ENCODE results near the gene MLLT10. TPM values are rescaled to one million over a fixed set of nuclear protein-coding genes. Genes with fewer than 3 reads are reported as not detected.
A peak's percentile ranks its signal among the peaks of the same experiment; 100 is the strongest.
"Not testable (repeated sequence)": the region's sequence is repeated elsewhere in the genome, so short reads cannot be mapped to it uniquely, and the experiment has no call there.

MLLT10 gene
- total RNA-seq, 6 donors from 2014 or later, result 40.1 to 63.9 (median 53.9) TPM

GRCh38 chr10:21628023-21628422 lies 94.0 kb downstream of the MLLT10 start:
- Histone ChIP-seq H3K9me3 (no peaks in the 10 kb centered on the region), H3K27ac (no peak overlapping the region), H3K27me3 (no peaks in the 10 kb centered on the region), H3K4me1 (peaks cover 0 to 14% (median 2%) of the 10 kb centered on the region in 4 donors), H3K4me3 (no peak overlapping the region), H3K36me3 (peaks cover 0 to 10% (median 0%) of the 10 kb centered on the region in 4 donors)
- DNase-seq, result no peak
- 92 to 100% methylated on average over 2 of the region's 2 CpGs for WGBS, 2 donors
- ATAC-seq (ENCODE audit: low FRiP score in 2 of 2), result no peak
- TF ChIP-seq POLR2A (IDR thresholded peaks at IDR 0.05), result no peak
- no peak for TF ChIP-seq EP300 (IDR thresholded peaks at IDR 0.05)
- no peak for TF ChIP-seq CTCF (IDR thresholded peaks at IDR 0.05)
- TF ChIP-seq POLR2AphosphoS5 (IDR thresholded peaks at IDR 0.05), result no peak

GRCh38 chr10:21628645-21629044 lies 94.6 kb downstream of the MLLT10 start:
- H3K4me3 ChIP-seq; ATAC-seq (ENCODE audit: low FRiP score in 2 of 2); DNase-seq; H3K9me3 ChIP-seq; H3K27me3 ChIP-seq; H3K27ac ChIP-seq: not testable (repeated sequence)
- H3K4me1 ChIP-seq, result peaks cover 0 to 14% (median 2%) of the 10 kb centered on the region in 4 donors
- WGBS, 2 donors, result 94 to 97% methylated on average over 8 of the region's 8 CpGs
- peaks cover 0 to 10% (median 0%) of the 10 kb centered on the region in 4 donors for H3K36me3 ChIP-seq

GRCh38 chr10:21634599-21635365 lies 100.8 kb downstream of the MLLT10 start:
- Histone ChIP-seq H3K4me1 (peaks cover 0 to 11% (median 3%) of the 10 kb centered on the region in 4 donors), H3K27ac (peak overlapping the region in 1 of 4 donors; percentile 50), H3K4me3 (no peak overlapping the region), H3K36me3 (peaks cover 0 to 9% (median 0%) of the 10 kb centered on the region in 4 donors), H3K9me3 (no peaks in the 10 kb centered on the region), H3K27me3 (no peaks in the 10 kb centered on the region)
- no peak for TF ChIP-seq CTCF (IDR thresholded peaks at IDR 0.05)
- TF ChIP-seq POLR2AphosphoS5 (IDR thresholded peaks at IDR 0.05), result no peak
- TF ChIP-seq EP300 (IDR thresholded peaks at IDR 0.05), result peak in 1 of 4 donors; percentile 35
- TF ChIP-seq POLR2A (IDR thresholded peaks at IDR 0.05), result no peak
- WGBS, 2 donors, result 64 to 71% methylated on average over 4 of the region's 4 CpGs
- ATAC-seq (ENCODE audit: low FRiP score in 2 of 2) (no peak), DNase-seq (peak in 1 of 2 donors; percentile 26)

- Histone ChIP-seq H3K9me3 (no peaks in the 10 kb centered on the region), H3K27ac (no peak overlapping the region), H3K27me3 (no peaks in the 10 kb centered on the region), H3K4me3 (no peak overlapping the region), H3K36me3 (peaks cover 0 to 7% (median 0%) of the 10 kb centered on the region in 4 donors), H3K4me1 (peaks cover 0 to 11% (median 3%) of the 10 kb centered on the region in 4 donors)
- DNase-seq, result no peak
- no peak for ATAC-seq (ENCODE audit: low FRiP score in 2 of 2)
- TF ChIP-seq POLR2A (IDR thresholded peaks at IDR 0.05) (no peak), POLR2AphosphoS5 (IDR thresholded peaks at IDR 0.05) (no peak), CTCF (IDR thresholded peaks at IDR 0.05) (no peak), EP300 (IDR thresholded peaks at IDR 0.05) (no peak)
- 92 to 98% methylated on average over 3 of the region's 3 CpGs for WGBS, 2 donors
These were observed 103.8 kb downstream of the MLLT10 start for GRCh38 chr10:21637795-21638194.

GRCh38 chr10:21638681-21639080 lies 104.6 kb downstream of the MLLT10 start:
- H3K4me3 ChIP-seq, result no peak overlapping the region
- WGBS, 2 donors, result 76 to 90% methylated on average over 2 of the region's 2 CpGs
- no peak overlapping the region for H3K27ac ChIP-seq
- ATAC-seq (ENCODE audit: low FRiP score in 2 of 2) (no peak), DNase-seq (no peak)
- no peak for TF ChIP-seq EP300 (IDR thresholded peaks at IDR 0.05)
- no peak for TF ChIP-seq POLR2AphosphoS5 (IDR thresholded peaks at IDR 0.05)
- no peak for TF ChIP-seq CTCF (IDR thresholded peaks at IDR 0.05)
- no peak for TF ChIP-seq POLR2A (IDR thresholded peaks at IDR 0.05)
- peaks cover 0 to 11% (median 5%) of the 10 kb centered on the region in 4 donors for H3K4me1 ChIP-seq
- H3K27me3 ChIP-seq, result no peaks in the 10 kb centered on the region
- no peaks in the 10 kb centered on the region for H3K9me3 ChIP-seq
- H3K36me3 ChIP-seq, result peaks cover 0 to 7% (median 0%) of the 10 kb centered on the region in 4 donors
